Mesothelial cell of epicardium (in vitro differentiated cells): ENCODE results near the gene SRCIN1. TPM values are rescaled to one million over a fixed set of nuclear protein-coding genes. Genes with fewer than 3 reads are reported as not detected.

Experiments used
- DNase-seq, 2 experiments: peaks; one replicate each; pipeline ENCODE4 v3.0.0; 2021; ENCODE audit warnings: low spot score in 2 of 2; ENCODE audit not compliant: unreplicated experiment in 2 of 2
- H3K27ac Mint-ChIP-seq: 2 replicates; pipeline ENCODE4 v1.8.0; 2021; ENCODE audit warnings: mixed read lengths
- H3K27me3 Mint-ChIP-seq: 2 replicates; pipeline ENCODE4 v1.8.0; 2021; ENCODE audit warnings: low read depth, mixed read lengths
- H3K36me3 Mint-ChIP-seq: 2 replicates; pipeline ENCODE4 v1.8.0; 2021; ENCODE audit warnings: mixed read lengths
- H3K4me1 Mint-ChIP-seq: 2 replicates; pipeline ENCODE4 v1.8.0; 2021; ENCODE audit warnings: mixed read lengths
- H3K4me3 Mint-ChIP-seq: 2 replicates; pipeline ENCODE4 v1.8.0; 2021; ENCODE audit warnings: mild to moderate bottlenecking, moderate library complexity, mixed read lengths
- H3K9me3 Mint-ChIP-seq: 2 replicates; pipeline ENCODE4 v1.8.0; 2021; ENCODE audit warnings: mixed read lengths
- CTCF ChIP-seq: fragments of 200-600 bp; sonication (generic); IDR thresholded peaks from one replicate; pipeline ENCODE4 v1.5.0; 2021; ENCODE audit warnings: antibody characterized with exemption; ENCODE audit not compliant: unreplicated experiment
- total RNA-seq: library from RNA; stranded (reverse); gene quantifications from 3 replicates; pipeline ENCODE4 v1.2.1, GENCODE V29; 2021

SRCIN1 gene
- total RNA-seq, 1 donor from 2014 or later = 19.4 TPM

GRCh38 chr17:38578229-38579082 is 27.3 kb downstream of the SRCIN1 start:
- peaks cover 25% of the 10 kb centered on the region for H3K4me1 Mint-ChIP-seq
- no peak for TF ChIP-seq CTCF
- peaks cover 70% of the 10 kb centered on the region for H3K27me3 Mint-ChIP-seq
- no peaks in the 10 kb centered on the region for H3K36me3 Mint-ChIP-seq
- no peak for DNase-seq
- no peak overlapping the region for H3K27ac Mint-ChIP-seq
- no peaks in the 10 kb centered on the region for H3K9me3 Mint-ChIP-seq
- H3K4me3 Mint-ChIP-seq = peak overlapping the region; percentile 33

- TF ChIP-seq CTCF = no peak
- DNase-seq = no peak
- peaks cover 28% of the 10 kb centered on the region for H3K4me1 Mint-ChIP-seq
- H3K4me3 Mint-ChIP-seq = peak overlapping the region; percentile 33
- no peaks in the 10 kb centered on the region for H3K36me3 Mint-ChIP-seq
- no peaks in the 10 kb centered on the region for H3K9me3 Mint-ChIP-seq
- peaks cover 74% of the 10 kb centered on the region for H3K27me3 Mint-ChIP-seq
- H3K27ac Mint-ChIP-seq = no peak overlapping the region
Measured at GRCh38 chr17:38577645-38578173, 28.0 kb downstream of the SRCIN1 start.

GRCh38 chr17:38577244-38577643 is 28.5 kb downstream of the SRCIN1 start:
- no peak for TF ChIP-seq CTCF
- H3K4me3 Mint-ChIP-seq = no peak overlapping the region
- H3K4me1 Mint-ChIP-seq = peaks cover 28% of the 10 kb centered on the region
- no peaks in the 10 kb centered on the region for H3K9me3 Mint-ChIP-seq
- no peaks in the 10 kb centered on the region for H3K36me3 Mint-ChIP-seq
- H3K27me3 Mint-ChIP-seq = peaks cover 74% of the 10 kb centered on the region
- no peak for DNase-seq
- no peak overlapping the region for H3K27ac Mint-ChIP-seq

GRCh38 chr17:38575781-38576180 is 30.0 kb downstream of the SRCIN1 start:
- no peak for DNase-seq
- no peak for TF ChIP-seq CTCF
- Mint-ChIP-seq H3K27me3 (peaks cover 79% of the 10 kb centered on the region), H3K4me3 (no peak overlapping the region), H3K27ac (no peak overlapping the region), H3K9me3 (no peaks in the 10 kb centered on the region), H3K4me1 (peaks cover 30% of the 10 kb centered on the region), H3K36me3 (no peaks in the 10 kb centered on the region)

- Mint-ChIP-seq H3K4me3 (no peak overlapping the region), H3K27ac (no peak overlapping the region), H3K9me3 (no peaks in the 10 kb centered on the region), H3K27me3 (peaks cover 75% of the 10 kb centered on the region), H3K4me1 (peaks cover 24% of the 10 kb centered on the region), H3K36me3 (no peaks in the 10 kb centered on the region)
- no peak for DNase-seq
- no peak for TF ChIP-seq CTCF
Measured at GRCh38 chr17:38574712-38575111, 31.0 kb downstream of the SRCIN1 start.
